Stimulated activated CD4-positive, alpha-beta T cell treated with anti-CD3 and anti-CD28 coated beads, Interleukin-12 subunit alpha, Interleukin-12 subunit beta, amount 100 ng/mL, for 48 hours (primary cell): ENCODE measurements around the gene GSE1.

ENCODE experiments used
- DNase-seq, 3 donors: peaks; one replicate each; pipeline ENCODE4 v3.0.0-alpha.2; 2020; ENCODE audit warnings: low read depth in 2 of 3, low spot score in 1 of 3

GSE1 gene

DNA sequence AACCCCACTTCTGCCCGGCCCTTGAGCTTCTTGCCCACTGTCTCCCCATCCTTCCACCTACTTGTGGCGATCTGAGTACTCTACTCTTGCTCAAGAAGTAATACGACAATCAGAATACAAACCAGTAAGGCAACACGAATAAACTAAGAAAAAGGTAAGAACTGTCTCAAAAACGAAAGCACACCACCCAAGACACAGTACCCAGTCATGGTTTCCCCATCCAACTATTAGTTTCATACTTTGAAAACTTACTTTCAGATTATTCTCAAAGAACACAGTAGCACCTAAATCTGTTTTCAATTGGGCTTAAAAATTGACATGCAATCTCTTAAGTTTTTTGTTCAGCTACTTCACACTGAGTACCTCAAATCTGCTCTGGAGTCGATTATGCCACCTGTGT, 61.7 kb downstream of the GSE1 start:
- no peak for DNase-seq

DNA sequence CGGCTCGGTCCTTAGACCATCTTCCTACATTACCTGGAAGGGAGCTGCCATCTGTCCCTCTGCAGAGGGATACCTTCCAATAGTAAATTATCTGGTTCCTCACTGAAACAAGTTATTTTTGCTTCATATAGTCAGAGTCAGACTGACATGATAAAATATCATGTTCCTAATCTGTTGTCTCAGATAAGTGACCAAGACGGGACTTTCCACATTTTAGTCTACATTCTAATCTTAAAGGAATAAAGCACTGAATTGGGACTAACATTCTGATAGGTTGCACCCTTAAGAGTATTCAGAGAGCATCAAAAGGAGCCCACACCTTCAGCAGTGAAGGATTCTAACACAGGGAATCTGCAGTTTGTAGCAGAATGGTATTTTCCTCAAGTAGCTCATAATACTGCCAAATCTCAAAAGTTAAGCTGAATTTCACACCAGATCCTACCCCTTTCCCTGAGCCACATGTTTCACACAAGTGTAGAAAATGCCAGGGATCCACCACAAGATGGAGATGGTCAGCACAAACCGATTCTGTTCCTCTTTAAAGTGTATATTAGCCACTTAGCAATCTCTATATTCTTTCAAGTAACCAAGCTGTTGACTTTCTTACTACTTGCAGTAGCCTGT, 62.2 kb downstream of the GSE1 start:
- no peak for DNase-seq

DNA sequence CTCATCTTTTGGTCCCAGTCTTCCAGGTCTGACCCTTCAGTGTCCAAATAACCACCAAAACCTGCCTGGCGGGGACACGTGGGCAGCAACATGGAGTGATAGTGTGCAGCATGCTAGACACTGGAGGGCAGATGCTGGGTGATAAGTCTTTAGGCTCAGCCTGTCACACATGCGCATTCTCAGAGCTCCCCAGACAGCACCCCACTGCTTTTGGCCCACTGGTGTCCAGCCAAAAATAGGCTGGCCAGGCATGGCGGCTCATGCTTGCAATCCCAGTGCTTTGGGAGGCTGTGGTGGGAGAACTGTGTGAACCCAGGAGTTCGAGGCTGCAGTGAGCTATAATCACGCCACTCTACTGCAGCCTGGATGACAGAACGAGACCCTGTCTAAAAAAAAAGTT, 63.3 kb downstream of the GSE1 start:
- no peak for DNase-seq

DNA sequence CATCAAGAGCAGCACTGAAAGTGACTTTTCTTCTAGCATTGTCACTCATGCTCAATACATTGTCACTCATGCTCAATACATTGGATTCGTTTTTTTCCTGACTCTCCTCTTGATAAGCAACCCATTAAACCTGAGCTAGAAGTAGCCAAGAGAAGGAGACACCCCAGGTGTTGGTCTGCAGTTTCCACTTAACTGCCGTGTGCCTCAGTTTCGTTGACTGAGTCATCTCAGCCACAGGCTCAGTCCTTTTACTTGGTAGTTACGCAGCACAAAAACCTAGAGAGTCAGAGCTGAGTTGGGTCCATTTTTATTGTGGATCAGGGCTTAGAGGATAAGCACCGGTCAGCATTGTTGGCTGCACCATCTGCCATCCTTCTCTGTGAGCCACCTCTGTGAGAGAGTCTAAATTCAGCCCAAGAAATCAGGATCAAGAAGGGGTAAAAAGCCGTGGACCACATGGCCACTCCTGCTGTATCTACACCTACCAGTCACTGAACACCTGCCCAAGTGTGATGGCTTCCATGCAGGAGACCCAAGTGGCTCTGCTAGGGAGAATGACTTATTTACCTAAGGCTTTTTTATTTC, 64.4 kb downstream of the GSE1 start:
- DNase-seq, result no peak

DNA sequence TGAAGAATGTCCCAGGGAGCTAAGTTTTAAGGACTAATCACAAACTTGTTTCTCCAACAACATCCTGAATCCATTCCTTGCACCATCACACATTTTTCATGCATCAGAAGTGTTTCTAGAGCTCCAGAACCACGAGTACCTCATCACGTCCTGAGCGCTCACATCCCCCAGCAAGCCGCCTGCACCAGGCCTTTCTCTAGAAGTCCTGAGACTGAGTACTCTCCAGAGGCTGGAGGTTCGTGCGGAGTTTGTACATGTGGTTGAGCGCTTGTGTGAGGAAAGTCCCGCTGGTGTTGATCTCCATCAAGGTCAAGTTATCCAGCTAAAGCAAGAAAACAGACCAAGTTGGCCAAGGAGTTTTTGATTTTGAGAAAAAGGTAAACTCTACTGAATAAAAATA, 64.9 kb downstream of the GSE1 start:
- DNase-seq, result no peak

DNA sequence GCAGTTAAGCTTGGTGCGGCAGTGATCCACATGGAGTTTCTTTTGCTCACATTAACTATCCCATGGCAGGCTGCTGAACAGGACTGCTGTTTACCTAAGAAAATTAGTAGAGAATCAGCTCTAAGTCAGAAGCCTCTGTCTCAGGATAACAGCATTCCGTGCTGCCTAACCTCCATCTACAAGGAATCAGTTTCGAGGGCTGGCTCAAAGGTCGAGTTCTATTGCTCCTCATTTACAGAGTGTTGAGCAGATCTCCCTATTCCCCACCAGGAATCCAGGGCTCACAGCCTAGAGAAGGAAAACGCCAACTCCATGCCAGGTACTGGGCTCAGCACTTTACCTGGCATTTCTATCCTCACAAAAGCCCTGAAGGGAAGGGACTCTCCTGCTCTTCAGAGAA, 65.7 kb downstream of the GSE1 start:
- DNase-seq, result no peak

DNA sequence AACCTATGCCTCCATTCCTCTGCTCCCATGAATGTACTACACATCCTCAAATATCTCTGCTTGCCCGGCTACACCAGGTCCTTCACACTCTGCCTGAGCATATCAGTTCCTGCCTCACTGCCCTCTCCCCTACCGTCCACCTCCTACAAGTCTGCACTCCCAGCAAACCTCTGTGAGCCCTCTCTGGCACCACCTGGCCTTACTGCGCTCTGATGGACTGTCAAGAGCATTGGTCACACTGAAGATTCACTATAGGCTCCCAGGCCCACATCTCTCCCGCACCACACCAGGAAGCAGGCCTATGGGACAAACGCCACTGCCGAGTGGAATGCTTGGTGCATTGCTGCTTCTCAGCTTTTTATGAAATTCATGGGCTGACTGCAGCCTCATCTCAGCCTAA, 66.7 kb downstream of the GSE1 start:
- DNase-seq, result no peak

DNA sequence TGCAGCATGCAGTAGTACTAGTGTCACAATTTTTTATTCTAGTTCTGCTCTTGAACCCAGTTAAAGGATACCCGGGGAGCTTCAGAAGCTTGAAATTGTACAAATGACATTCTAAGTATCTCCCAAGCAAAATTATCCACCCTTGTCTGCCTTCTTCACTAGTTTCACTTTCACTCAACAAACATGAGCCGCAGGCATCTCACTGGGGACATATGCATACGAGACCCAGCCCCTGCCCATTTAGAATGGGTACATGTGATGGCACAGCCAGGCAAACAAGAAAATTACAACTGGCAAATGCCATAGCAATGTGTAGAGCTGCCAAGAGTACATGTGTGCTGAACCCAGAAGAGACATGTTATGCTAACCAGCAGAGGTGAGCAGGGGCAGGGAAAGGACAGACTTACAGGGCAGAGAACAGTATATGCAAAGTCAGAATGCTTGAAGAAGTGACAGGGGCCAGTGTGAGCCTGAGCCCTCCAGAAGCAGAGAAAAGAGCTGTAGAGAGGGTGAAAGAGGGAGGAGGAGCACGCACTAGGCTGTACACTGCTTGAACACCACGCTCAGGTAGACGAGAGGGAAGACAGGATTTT, 67.3 kb downstream of the GSE1 start:
- DNase-seq, result no peak

DNA sequence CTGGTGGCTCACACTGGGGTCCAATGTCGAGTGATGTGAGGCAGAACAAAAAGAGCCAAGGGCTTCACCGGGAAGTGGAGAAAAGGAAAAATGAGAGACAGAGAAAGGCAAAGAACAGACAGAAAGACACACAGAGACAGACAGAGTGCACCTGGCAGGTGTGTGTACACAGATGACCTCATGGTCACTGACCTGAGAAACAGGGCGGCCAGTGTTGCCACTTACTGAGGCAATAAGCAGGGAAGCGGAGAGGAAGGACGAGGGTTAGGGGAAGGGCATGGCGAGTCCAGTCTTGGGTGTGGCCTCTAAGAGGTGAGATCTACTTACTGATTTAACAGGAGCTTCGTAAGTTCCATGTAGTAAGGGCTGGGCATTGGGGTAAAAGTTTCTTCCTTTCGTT, 68.1 kb downstream of the GSE1 start:
- DNase-seq, result no peak

DNA sequence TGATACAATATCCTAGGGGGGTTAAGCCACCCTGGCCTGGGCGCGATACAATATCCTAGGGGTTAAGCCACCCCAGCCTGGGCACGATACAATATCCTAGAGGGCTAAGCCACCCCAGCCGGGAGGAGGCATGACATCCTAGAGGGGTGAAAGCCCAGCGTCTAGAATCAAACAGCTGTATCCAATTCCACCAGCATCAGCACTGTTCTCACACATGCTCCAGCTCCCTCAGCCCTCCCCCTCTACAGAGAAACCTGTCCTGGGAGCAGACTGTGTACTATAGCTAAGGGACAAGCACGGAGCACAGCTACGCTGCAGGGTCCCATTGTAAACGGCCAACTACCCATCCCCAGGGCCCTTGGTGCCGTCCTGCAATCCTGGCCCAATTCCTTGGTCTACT, 69.4 kb downstream of the GSE1 start:
- DNase-seq, result no peak

DNA sequence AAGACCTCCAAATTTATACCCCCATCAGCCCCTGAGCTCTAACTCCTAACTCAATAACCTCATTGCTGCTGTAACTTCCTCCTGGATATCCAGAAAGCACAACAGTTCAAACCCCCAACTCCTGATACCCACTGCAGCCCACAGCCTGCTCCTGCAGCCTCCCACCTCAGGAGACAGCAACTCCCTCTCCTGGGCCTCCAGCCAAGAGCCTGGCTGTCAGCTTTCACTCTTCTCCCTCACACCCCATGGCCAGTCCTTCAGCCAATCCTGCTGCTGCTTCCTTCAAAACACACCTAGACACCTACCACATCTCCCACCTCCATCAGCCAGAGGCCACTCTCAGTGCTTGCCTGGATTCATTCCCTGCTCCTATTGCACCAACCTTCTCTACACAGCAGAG, 70.2 kb downstream of the GSE1 start:
- no peak for DNase-seq

DNA sequence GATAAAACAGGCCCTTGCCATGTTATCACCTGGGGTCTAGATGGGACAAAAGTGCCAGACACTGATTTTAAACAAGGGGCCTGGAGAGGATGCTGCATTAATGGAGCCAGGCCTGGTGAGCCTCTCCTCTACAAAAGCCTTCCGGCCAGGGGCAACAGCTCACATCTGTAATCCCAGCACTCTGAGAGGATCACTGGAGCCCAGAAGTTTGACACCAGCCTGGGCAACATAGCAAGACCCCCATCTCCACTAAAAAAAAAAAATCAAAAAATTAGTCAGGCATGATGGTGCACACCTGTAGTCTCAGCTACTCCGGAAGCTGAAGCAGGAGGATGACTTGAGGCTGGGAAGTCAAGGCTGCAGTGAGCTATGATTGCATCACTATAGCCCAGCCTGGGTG, 72.1 kb downstream of the GSE1 start:
- DNase-seq, result no peak

DNA sequence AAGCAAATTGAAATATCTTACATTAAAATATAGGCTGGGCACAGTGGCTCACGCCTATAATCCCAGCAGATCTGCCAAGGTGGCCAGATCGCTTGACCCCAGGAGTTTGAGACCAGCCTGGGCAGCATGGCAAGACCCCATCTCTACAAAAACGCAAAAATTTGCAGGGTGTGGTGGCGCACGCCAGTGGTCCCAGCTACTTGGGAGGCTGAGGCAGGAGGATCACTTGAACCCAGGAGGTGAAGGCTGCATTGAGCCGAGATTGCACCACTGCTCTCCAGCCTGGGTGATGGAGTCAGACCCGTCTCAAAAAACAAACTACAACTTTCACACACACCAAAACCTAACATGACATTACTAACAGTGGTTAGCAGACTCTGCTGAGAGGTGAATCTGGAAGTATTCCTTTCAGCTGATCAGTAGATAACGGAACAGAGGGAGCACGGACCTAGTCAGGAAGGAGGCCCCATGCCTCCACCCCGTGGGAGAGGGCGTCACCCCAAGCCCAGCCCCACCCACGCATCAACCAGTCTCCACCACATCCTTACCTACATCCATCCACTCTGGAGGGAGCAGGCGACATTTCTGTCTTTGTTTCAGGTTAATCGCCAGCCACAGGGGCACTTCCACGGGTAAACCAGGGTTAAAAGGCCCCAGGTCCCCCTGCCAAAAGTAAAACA, 73.9 kb downstream of the GSE1 start:
- peak; percentile 21 to 22 (median 21) for DNase-seq

DNA sequence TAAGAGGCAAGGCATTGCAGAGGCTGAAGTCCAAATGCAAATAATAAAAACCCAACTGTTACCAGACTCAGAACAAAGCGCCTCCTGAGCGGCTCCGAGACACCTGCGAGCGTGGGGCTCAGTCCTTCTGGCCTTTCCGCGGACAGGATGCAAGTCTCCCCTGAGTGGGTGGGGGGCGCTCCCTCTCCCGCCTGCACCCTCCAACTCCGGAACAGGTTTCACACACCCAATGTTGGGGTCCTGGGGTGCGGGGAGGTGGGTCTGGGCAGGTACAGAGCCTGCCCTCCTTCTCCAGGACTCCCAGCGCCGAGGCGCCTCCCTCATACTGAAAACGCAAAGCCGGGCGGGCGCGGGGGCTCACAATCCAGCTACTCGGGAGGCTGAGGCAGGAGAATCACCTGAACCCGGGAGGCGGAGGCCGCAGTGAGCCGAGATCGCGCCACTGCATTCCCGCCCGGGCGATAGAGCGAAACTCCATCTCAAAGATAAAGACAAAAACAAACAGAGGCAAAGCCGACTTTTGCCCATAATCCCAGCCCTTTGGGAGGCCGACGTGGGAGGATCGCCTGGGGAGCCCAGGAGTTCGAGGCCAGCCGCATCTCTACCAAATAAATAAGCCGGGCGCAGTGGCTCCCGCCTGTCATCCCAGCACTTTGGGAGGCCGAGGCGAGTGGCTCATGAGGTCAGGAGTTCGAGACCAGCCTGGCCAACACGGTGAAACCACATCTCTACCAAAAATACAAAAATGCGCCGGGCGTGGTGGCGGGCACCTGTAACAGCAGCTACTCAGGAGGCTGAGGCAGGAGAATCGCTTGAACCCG, 74.7 kb downstream of the GSE1 start:
- peak in 1 of 3 donors; percentile 10 for DNase-seq

DNA sequence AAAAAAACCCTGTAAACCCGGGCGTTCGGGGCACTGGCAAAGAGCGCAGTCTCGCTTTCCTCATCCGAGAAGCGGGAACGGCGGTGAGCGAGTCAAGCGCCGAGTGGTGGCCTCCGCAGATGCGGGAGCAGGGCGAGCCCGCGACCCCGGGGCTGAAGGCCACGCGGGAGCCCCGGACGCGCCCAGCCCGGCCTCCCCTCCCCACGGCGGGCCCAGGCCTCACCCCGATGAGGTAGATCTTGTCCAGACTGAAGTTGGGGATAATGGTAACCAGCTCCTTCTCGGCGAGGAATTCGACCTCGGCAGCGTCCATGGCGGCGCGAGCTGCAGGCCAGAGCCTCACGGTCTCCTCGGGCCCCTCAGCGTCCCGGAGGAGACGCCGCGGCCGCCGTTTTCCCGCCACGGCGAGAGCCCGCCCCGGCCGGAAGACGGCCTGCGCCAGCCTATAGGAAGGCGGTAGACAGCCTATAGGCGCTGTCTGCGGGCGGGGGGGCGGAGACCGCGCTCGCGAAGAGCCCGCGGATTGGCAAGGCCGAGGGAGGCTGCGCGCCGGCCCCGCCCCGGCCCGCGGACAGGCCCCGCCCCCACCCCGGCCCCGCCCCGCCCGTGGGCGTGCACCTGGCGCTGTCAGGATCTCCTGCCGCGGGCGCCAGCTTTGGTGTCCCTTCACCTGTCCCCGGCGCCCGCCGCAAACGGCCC, 75.6 kb downstream of the GSE1 start, which contains the start of gene GINS2:
Gene GINS2 (minus strand): TSS at position 369 of the 699 bp plus-strand sequence. CDS start 56 bp downstream, at position 313.
- peak; percentile 77 to 90 (median 89) for DNase-seq

DNA sequence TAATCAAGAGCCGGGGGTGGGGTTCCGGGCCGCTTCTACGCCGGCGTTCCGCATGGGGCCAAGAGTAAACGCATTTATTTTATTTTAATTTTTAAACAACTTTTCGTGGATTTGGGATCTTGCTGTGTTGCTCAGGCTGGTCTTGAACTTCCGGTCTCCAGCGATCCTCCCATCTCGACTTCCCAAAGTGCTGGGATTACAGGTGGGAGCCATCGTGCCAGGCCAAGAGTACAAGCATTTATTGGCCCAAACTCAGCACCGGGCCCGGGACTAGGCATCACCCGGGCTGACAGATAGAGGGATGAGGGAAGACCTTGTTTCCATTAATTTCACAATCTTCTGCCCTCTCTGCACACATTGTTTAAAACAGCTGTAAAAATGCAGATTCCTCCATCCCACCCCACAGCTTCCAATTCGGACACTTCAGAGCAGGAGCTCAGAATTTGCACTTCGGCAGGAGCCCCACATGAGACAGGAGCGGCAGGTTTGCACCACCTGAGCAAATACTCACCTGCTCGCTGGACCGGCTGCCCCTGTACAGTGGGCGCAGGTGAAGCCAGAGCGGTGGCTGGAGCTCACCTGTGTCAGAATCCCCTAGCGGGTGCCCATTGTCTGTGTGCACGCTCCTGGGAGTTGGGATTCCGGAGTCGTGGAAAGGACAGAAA, 76.3 kb downstream of the GSE1 start:
- no peak for DNase-seq

DNA sequence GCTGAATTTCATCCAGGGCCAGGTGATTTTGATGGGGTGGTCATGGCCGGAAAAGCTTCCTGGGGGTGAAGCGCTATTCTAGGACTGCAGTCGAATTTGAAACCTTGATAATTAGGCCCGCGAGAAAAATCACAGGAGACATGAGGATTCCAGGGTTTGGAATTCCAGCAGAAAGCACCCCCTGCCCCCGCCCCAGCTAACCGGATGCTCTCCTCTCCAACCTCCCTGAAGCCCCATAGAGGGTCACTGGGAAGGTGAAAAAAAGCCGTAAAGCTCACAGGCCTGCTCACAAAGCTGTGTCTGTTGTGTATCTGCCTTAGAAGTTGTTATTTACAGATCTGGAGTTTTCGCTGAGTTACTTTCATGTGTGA, 76.8 kb downstream of the GSE1 start:
- DNase-seq, result no peak

DNA sequence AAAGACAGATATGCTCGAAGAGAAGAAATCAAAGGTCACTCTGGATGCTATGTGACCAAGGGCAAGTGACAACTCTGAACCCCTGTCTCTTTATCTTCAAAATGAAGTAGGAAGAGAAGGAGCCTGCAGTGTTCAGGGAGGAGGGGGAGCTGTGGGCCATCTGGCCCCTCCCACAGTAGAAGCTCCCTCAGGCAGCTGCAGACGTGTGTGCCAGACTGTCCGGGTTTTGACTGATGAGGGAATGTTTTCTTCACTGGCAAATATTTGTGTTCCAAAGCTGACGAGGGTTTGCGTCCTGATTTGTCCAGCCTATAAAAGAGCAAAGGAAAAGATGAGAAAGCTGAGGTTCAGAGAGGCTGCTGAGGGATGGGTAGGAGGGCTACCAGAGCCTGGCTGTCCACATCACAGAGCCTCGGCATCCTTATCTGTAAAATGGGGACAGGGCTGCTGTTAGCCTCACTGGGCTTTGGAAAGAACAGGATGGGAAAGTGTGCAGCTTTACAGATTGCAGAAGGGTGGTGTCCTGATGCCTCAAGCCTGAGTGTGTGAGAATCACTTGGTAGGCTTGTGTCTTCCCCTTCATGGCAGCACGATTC, 77.4 kb downstream of the GSE1 start:
- no peak for DNase-seq

DNA sequence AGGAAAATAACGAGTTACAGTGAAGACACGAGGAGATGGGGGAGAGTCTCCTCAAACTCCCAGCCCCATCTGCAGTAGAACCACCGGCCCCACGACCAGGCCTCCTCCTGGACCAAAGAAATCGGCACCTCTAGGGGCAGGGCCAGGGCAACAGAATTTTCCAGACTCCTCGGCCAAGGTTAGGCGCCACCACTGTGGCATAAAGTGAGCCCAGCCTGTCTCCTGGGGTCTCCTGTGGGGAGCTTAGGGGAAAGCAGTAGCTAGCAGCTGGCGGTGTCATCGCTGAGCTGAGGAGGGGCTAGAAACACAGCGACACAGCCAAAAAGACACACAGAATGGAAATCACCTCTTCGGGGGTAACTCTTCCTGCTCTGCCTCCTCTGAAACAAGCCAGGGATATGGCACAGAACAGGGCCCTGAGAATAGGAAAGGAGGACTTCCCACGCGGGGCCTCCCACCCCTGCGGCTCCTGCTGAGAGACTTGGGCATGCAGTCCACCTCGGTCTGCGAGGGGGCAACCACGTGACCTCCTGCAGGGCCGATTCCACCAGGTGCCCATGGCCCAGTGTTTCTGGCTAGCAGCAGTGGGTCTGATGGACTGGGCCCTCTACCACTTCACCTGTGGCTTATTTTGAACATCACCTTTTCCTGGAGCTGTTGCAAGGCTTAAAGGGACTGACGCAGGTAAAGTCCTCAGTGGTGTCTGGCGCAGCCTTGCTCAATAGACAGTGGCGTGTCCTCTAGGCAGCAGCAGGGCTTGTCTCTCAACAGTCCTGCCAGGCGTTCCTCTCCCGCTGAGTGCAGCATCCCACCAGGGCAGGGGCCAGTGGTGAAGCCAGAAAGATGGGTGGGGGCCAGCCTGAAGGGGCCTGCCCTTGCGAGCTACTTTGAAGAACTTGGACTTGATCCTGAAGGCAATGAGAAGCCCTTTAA, 82.3 kb downstream of the GSE1 start:
- DNase-seq, result no peak
